Loucy (cell line): ENCODE results near the gene GPR156.

ENCODE experiments used
- H2AFZ ChIP-seq: fragments of 200-600 bp; sonication (generic); 2 replicates; pipeline ENCODE4 v1.6.0; 2016; ENCODE audit warnings: antibody characterized with exemption, mild to moderate bottlenecking, low read length, moderate library complexity
- H3F3A ChIP-seq: fragments of 200-600 bp; 2 replicates; pipeline ENCODE4 v1.6.0; 2016; ENCODE audit warnings: antibody characterized with exemption, low read depth, mild to moderate bottlenecking
- H3K27me3 ChIP-seq: fragments of 200-600 bp; sonication (generic); 2 replicates; pipeline ENCODE4 v1.6.1; 2014; ENCODE audit warnings: low read length, mild to moderate bottlenecking; ENCODE audit not compliant: insufficient read depth, poor library complexity, severe bottlenecking
- H3K36me3 ChIP-seq: fragments of 200-600 bp; sonication (generic); 2 replicates; pipeline ENCODE4 v1.6.1; 2016; ENCODE audit warnings: low read length; ENCODE audit not compliant: insufficient read depth
- H3K4me1 ChIP-seq: fragments of 200-600 bp; sonication (generic); 2 replicates; pipeline ENCODE4 v1.5.1; 2014; ENCODE audit warnings: low read length, mild to moderate bottlenecking; ENCODE audit not compliant: insufficient read depth, poor library complexity, severe bottlenecking
- H3K4me2 ChIP-seq: fragments of 200-600 bp; sonication (generic); 2 replicates; pipeline ENCODE4 v1.6.0; 2014; ENCODE audit warnings: antibody characterized with exemption, low read length, low read depth, mild to moderate bottlenecking; ENCODE audit not compliant: poor library complexity, severe bottlenecking
- H3K4me3 ChIP-seq: fragments of 200-600 bp; sonication (generic); 2 replicates; pipeline ENCODE4 v1.5.1; 2014; ENCODE audit warnings: low read length, mild to moderate bottlenecking, mixed read lengths; ENCODE audit not compliant: poor library complexity, severe bottlenecking
- H3K79me2 ChIP-seq: fragments of 200-600 bp; sonication (generic); 2 replicates; pipeline ENCODE4 v1.6.1; 2014; ENCODE audit warnings: low read length; ENCODE audit not compliant: insufficient read depth
- H3K9ac ChIP-seq: fragments of 200-600 bp; sonication (generic); 2 replicates; pipeline ENCODE4 v1.6.0; 2014; ENCODE audit warnings: mild to moderate bottlenecking, low read depth, low read length, moderate library complexity; ENCODE audit not compliant: poor library complexity, severe bottlenecking
- H3K9me2 ChIP-seq: fragments of 200-600 bp; sonication (generic); replicated peaks from 2 replicates; pipeline ENCODE4 v1.6.1; 2016; ENCODE audit warnings: low read depth, low read length, mixed read lengths
- H3K9me3 ChIP-seq: fragments of 200-600 bp; sonication (generic); 2 replicates; pipeline ENCODE4 v1.6.1; 2014; ENCODE audit warnings: mild to moderate bottlenecking, antibody characterized with exemption, low read length, low read depth; ENCODE audit not compliant: insufficient read depth
- H4K20me1 ChIP-seq: fragments of 200-600 bp; sonication (generic); 2 replicates; pipeline ENCODE4 v1.6.0; 2014; ENCODE audit warnings: antibody characterized with exemption, low read length, mild to moderate bottlenecking; ENCODE audit not compliant: insufficient read depth, poor library complexity, severe bottlenecking
- CTCF ChIP-seq: fragments of 200-600 bp; sonication (generic); conservative IDR thresholded peaks from 2 replicates; pipeline ENCODE4 v1.5.1; 2014; ENCODE audit warnings: mild to moderate bottlenecking, antibody characterized with exemption, low read length
- EZH2phosphoT487 ChIP-seq: fragments of 200-600 bp; IDR thresholded peaks from 2 replicates; pipeline ENCODE4 v1.6.1; 2018; ENCODE audit warnings: antibody characterized with exemption, mild to moderate bottlenecking, moderate library complexity, borderline replicate concordance

The GPR156 gene

GRCh38 chr3:120306519-120307455 lies 21.8 kb upstream of the GPR156 start:
- Histone ChIP-seq H3K27me3 (no peaks in the 10 kb centered on the region), H3K4me1 (no peaks in the 10 kb centered on the region), H3K9me3 (no peaks in the 10 kb centered on the region), H2AFZ (no peak overlapping the region), H3K4me3 (no peak overlapping the region), H3K36me3 (no peaks in the 10 kb centered on the region), H3K79me2 (no peaks in the 10 kb centered on the region), H3K9ac (no peak overlapping the region), H3K9me2 (no peaks in the 10 kb centered on the region), H3F3A (no peaks in the 10 kb centered on the region), H3K4me2 (no peak overlapping the region), H4K20me1 (no peaks in the 10 kb centered on the region)
- no peak for TF ChIP-seq CTCF
- TF ChIP-seq EZH2phosphoT487 = no peak

GRCh38 chr3:120304616-120305015 lies 19.6 kb upstream of the GPR156 start:
- H4K20me1 ChIP-seq = no peaks in the 10 kb centered on the region
- no peaks in the 10 kb centered on the region for H3K79me2 ChIP-seq
- no peak for TF ChIP-seq CTCF
- TF ChIP-seq EZH2phosphoT487 = no peak
- no peaks in the 10 kb centered on the region for H3K27me3 ChIP-seq
- no peaks in the 10 kb centered on the region for H3F3A ChIP-seq
- H3K9me3 ChIP-seq = no peaks in the 10 kb centered on the region
- H3K4me3 ChIP-seq = no peak overlapping the region
- no peaks in the 10 kb centered on the region for H3K4me1 ChIP-seq
- H2AFZ ChIP-seq = no peak overlapping the region
- no peak overlapping the region for H3K4me2 ChIP-seq
- H3K9ac ChIP-seq = no peak overlapping the region
- no peaks in the 10 kb centered on the region for H3K36me3 ChIP-seq
- no peaks in the 10 kb centered on the region for H3K9me2 ChIP-seq

GRCh38 chr3:120302361-120302760 lies 17.3 kb upstream of the GPR156 start:
- Histone ChIP-seq H4K20me1 (no peaks in the 10 kb centered on the region), H3K9me3 (no peaks in the 10 kb centered on the region), H3K79me2 (no peaks in the 10 kb centered on the region), H3F3A (no peaks in the 10 kb centered on the region), H2AFZ (no peak overlapping the region), H3K9me2 (no peaks in the 10 kb centered on the region), H3K4me2 (no peak overlapping the region), H3K27me3 (no peaks in the 10 kb centered on the region), H3K36me3 (no peaks in the 10 kb centered on the region), H3K4me1 (no peaks in the 10 kb centered on the region), H3K4me3 (no peak overlapping the region), H3K9ac (no peak overlapping the region)
- TF ChIP-seq EZH2phosphoT487 = no peak
- no peak for TF ChIP-seq CTCF
